Neural crest cell (in vitro differentiated cells): ENCODE measurements around the gene UNC13A. TPM values are rescaled to one million over a fixed set of nuclear protein-coding genes. Genes with fewer than 3 reads are reported as not detected.
A peak's percentile ranks its signal among the peaks of the same experiment; 100 is the strongest.

Experiments used
- DNase-seq: peaks from one replicate; pipeline ENCODE4 v3.0.0; 2021; ENCODE audit warnings: low read depth, mixed read lengths, low spot score
- H3K27ac Mint-ChIP-seq: one replicate; pipeline ENCODE4 v1.8.0; 2021; ENCODE audit warnings: mild to moderate bottlenecking, mixed read lengths; ENCODE audit not compliant: unreplicated experiment
- H3K27me3 Mint-ChIP-seq: 2 replicates; pipeline ENCODE4 v1.8.0; 2021; ENCODE audit warnings: low read depth, mild to moderate bottlenecking, mixed read lengths
- H3K36me3 Mint-ChIP-seq: 2 replicates; pipeline ENCODE4 v1.8.0; 2021; ENCODE audit warnings: low read depth, mild to moderate bottlenecking, mixed read lengths
- H3K4me1 Mint-ChIP-seq: 2 replicates; pipeline ENCODE4 v1.8.0; 2021; ENCODE audit warnings: mixed read lengths
- H3K4me3 Mint-ChIP-seq: one replicate; pipeline ENCODE4 v1.8.0; 2021; ENCODE audit warnings: mild to moderate bottlenecking, mixed read lengths
- H3K9me3 Mint-ChIP-seq: 2 replicates; pipeline ENCODE4 v1.8.0; 2021; ENCODE audit warnings: mixed read lengths
- total RNA-seq: library from RNA; stranded (reverse); gene quantifications from 2 replicates; pipeline ENCODE4 v1.2.1, GENCODE V29; 2021
- TF ChIP-seq, protein P1 (sequence below): fragments of 200-600 bp; sonication (generic); conservative IDR thresholded peaks from 2 replicates; pipeline ENCODE4 v1.5.0; 2021; ENCODE audit warnings: antibody characterized with exemption, mild to moderate bottlenecking

UNC13A gene
- total RNA-seq, 1 donor from 2014 or later, result 6.4 TPM

DNA sequence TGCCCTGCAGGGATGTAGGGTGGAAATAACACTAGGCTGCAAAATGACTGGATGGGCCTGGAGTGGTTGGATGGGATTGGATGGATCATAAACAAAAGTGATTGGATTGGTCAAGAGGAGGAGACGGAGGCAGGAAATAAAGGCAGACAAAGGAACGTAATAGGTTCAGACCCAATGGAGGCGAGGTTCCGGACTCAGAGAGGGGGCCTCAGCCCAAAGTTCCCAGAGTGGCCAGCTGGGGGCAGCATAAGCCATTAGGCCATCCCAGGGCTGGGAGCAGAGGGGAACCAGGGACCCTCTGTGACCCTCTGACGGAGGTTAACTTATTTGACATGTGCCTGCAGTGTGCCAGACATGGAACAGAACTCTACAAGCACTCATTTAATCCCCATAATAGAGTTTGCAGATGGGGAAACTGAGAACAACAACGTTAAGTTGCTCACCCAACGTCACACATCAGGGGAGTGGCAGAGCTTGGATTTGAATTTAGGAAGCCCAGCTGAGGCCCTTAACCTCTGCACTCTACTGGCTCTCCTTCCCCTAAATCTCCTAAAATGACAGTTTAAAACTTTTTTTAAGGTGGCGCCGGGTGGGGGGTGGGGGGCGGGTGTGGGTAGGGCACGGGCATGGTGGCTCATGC, 15.8 kb upstream of the UNC13A start:
- Mint-ChIP-seq H3K27ac (no peak overlapping the region), H3K4me3 (no peak overlapping the region), H3K36me3 (no peaks in the 10 kb centered on the region), H3K27me3 (peaks cover 18% of the 10 kb centered on the region), H3K9me3 (peaks cover 4% of the 10 kb centered on the region), H3K4me1 (peaks cover 4% of the 10 kb centered on the region)
- DNase-seq, result peak; percentile 56
- TF ChIP-seq, protein P1, sequence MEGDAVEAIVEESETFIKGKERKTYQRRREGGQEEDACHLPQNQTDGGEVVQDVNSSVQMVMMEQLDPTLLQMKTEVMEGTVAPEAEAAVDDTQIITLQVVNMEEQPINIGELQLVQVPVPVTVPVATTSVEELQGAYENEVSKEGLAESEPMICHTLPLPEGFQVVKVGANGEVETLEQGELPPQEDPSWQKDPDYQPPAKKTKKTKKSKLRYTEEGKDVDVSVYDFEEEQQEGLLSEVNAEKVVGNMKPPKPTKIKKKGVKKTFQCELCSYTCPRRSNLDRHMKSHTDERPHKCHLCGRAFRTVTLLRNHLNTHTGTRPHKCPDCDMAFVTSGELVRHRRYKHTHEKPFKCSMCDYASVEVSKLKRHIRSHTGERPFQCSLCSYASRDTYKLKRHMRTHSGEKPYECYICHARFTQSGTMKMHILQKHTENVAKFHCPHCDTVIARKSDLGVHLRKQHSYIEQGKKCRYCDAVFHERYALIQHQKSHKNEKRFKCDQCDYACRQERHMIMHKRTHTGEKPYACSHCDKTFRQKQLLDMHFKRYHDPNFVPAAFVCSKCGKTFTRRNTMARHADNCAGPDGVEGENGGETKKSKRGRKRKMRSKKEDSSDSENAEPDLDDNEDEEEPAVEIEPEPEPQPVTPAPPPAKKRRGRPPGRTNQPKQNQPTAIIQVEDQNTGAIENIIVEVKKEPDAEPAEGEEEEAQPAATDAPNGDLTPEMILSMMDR, result peak; percentile 68

GRCh38 chr19:17695198-17695597, 7.0 kb upstream of the UNC13A start:
- Mint-ChIP-seq H3K9me3 (no peaks in the 10 kb centered on the region), H3K4me1 (no peaks in the 10 kb centered on the region), H3K27ac (no peak overlapping the region), H3K4me3 (no peak overlapping the region), H3K27me3 (peaks cover 57% of the 10 kb centered on the region), H3K36me3 (no peaks in the 10 kb centered on the region)
- TF ChIP-seq, protein P1, result no peak
- DNase-seq, result no peak

GRCh38 chr19:17692566-17692965, 4.4 kb upstream of the UNC13A start:
- peaks cover 55% of the 10 kb centered on the region for H3K27me3 Mint-ChIP-seq
- H3K27ac Mint-ChIP-seq, result no peak overlapping the region
- H3K36me3 Mint-ChIP-seq, result no peaks in the 10 kb centered on the region
- no peak overlapping the region for H3K4me3 Mint-ChIP-seq
- peaks cover 8% of the 10 kb centered on the region for H3K4me1 Mint-ChIP-seq
- TF ChIP-seq, protein P1, result no peak
- no peaks in the 10 kb centered on the region for H3K9me3 Mint-ChIP-seq
- no peak for DNase-seq

DNA sequence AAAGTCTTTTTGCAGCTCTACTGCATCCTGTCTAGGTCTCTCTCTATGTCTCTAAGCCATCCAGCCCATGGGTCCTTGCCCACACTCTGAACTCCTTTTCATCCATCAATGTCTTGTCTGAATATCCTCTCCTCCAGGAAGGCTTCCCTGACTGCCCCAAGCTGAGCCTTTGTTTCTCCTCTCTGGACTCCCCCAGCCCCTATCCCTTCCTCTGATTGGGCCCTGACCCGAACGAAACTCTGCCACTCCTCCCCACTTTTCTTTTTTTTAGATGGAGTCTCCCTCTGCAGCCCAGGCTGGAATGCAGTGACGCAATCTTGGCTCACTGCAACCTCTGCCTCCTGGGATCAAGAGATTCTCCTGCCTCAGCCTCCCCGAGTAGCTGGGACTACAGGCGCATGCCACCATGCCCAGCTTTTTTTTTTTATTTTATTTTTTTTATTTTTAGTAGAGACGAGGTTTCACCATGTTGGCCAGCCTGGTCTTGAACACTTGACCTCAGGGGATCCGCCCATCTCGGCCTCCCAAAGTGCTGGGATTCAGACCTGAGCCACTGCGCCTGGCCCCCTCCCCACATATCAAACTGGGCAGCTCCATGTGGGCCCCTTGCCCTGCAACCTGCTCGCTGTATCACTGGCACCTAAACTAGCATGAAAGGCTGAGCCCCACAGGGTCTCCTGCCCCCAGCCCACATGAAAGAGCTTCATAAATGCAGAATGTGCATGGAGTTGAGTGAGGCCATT, 870 bp upstream of the UNC13A start:
- H3K4me1 Mint-ChIP-seq, result peaks cover 12% of the 10 kb centered on the region
- H3K4me3 Mint-ChIP-seq, result peak overlapping the region; percentile 65
- H3K9me3 Mint-ChIP-seq, result no peaks in the 10 kb centered on the region
- no peaks in the 10 kb centered on the region for H3K36me3 Mint-ChIP-seq
- no peak overlapping the region for H3K27ac Mint-ChIP-seq
- H3K27me3 Mint-ChIP-seq, result peaks cover 61% of the 10 kb centered on the region
- TF ChIP-seq, protein P1, result no peak
- no peak for DNase-seq

GRCh38 chr19:17687141-17687856, 855 bp downstream of the UNC13A start:
- Mint-ChIP-seq H3K36me3 (no peaks in the 10 kb centered on the region), H3K9me3 (no peaks in the 10 kb centered on the region), H3K27ac (no peak overlapping the region), H3K4me1 (peaks cover 12% of the 10 kb centered on the region), H3K27me3 (peaks cover 61% of the 10 kb centered on the region), H3K4me3 (peak overlapping the region; percentile 88)
- TF ChIP-seq, protein P1, result no peak
- no peak for DNase-seq
